ENCODE data around the gene SPATA33.
"Not testable (repeated sequence)": the region's sequence is repeated elsewhere in the genome, so short reads cannot be mapped to it uniquely, and the experiment has no call there.

Gene SPATA33

GRCh38 chr16:89670496-89671431, 13.1 kb downstream of the SPATA33 start:
- Histone ChIP-seq H3K4me1 (ENCODE audit: insufficient read depth, low read length) (peaks cover 17% of the 10 kb centered on the region), H3K9me3 (ENCODE audit: insufficient read depth, low read length, severe bottlenecking) (no peaks in the 10 kb centered on the region), H3K36me3 (ENCODE audit: insufficient read depth, low read length) (no peaks in the 10 kb centered on the region), H3K79me2 (ENCODE audit: insufficient read depth, low read length) (no peaks in the 10 kb centered on the region), H3K4me3 (ENCODE audit: low read depth in 1 of 2, low read length in 2 of 2) (no peak overlapping the region), H4K20me1 (ENCODE audit: insufficient read depth, low read length) (no peaks in the 10 kb centered on the region), H2AFZ (ENCODE audit: low read depth, low read length) (no peak overlapping the region), H3K4me2 (ENCODE audit: insufficient read depth, low read length) (no peak overlapping the region), H3K27me3 (ENCODE audit: insufficient read depth, low read length, poor library complexity) (no peaks in the 10 kb centered on the region), H3K27ac (ENCODE audit: low read length) (no peak overlapping the region), H3K9ac (ENCODE audit: low read depth, low read length) (no peak overlapping the region)
- ATAC-seq (ENCODE audit: insufficient read depth, low read depth) = no peak
- no peak for TF ChIP-seq EZH2 (IDR thresholded peaks at IDR 0.05; ENCODE audit: borderline replicate concordance, low read depth, low read length, severe bottlenecking)
- no peak for DNase-seq

GRCh38 chr16:89671565-89671964, 13.9 kb downstream of the SPATA33 start:
- not testable (repeated sequence) for H3K4me2 ChIP-seq (ENCODE audit: insufficient read depth, low read length); H3K4me3 ChIP-seq (ENCODE audit: low read depth in 1 of 2, low read length in 2 of 2); H3K9ac ChIP-seq (ENCODE audit: low read depth, low read length); H2AFZ ChIP-seq (ENCODE audit: low read depth, low read length); H3K79me2 ChIP-seq (ENCODE audit: insufficient read depth, low read length); H3K27me3 ChIP-seq (ENCODE audit: insufficient read depth, low read length, poor library complexity); H3K27ac ChIP-seq (ENCODE audit: low read length); H4K20me1 ChIP-seq (ENCODE audit: insufficient read depth, low read length); H3K36me3 ChIP-seq (ENCODE audit: insufficient read depth, low read length); ATAC-seq (ENCODE audit: insufficient read depth, low read depth); DNase-seq; H3K9me3 ChIP-seq (ENCODE audit: insufficient read depth, low read length, severe bottlenecking)
- peaks cover 17% of the 10 kb centered on the region for H3K4me1 ChIP-seq (ENCODE audit: insufficient read depth, low read length)

- Histone ChIP-seq H2AFZ (ENCODE audit: low read depth, low read length) (no peak overlapping the region), H3K4me2 (ENCODE audit: insufficient read depth, low read length) (no peak overlapping the region), H3K27me3 (ENCODE audit: insufficient read depth, low read length, poor library complexity) (no peaks in the 10 kb centered on the region), H3K36me3 (ENCODE audit: insufficient read depth, low read length) (no peaks in the 10 kb centered on the region), H3K4me3 (ENCODE audit: low read depth in 1 of 2, low read length in 2 of 2) (no peak overlapping the region), H3K4me1 (ENCODE audit: insufficient read depth, low read length) (peaks cover 17% of the 10 kb centered on the region), H3K9me3 (ENCODE audit: insufficient read depth, low read length, severe bottlenecking) (no peaks in the 10 kb centered on the region), H3K9ac (ENCODE audit: low read depth, low read length) (no peak overlapping the region), H3K27ac (ENCODE audit: low read length) (no peak overlapping the region), H4K20me1 (ENCODE audit: insufficient read depth, low read length) (no peaks in the 10 kb centered on the region), H3K79me2 (ENCODE audit: insufficient read depth, low read length) (no peaks in the 10 kb centered on the region)
- ATAC-seq (ENCODE audit: insufficient read depth, low read depth) = no peak
- no peak for TF ChIP-seq EZH2 (IDR thresholded peaks at IDR 0.05; ENCODE audit: borderline replicate concordance, low read depth, low read length, severe bottlenecking)
- no peak for TF ChIP-seq CTCF (IDR thresholded peaks at IDR 0.05; ENCODE audit: borderline replicate concordance, extremely low read depth, low read length, poor library complexity, severe bottlenecking)
- no peak for DNase-seq
Observed at GRCh38 chr16:89672177-89672941, 14.7 kb downstream of the SPATA33 start.

GRCh38 chr16:89678258-89678657, 20.6 kb downstream of the SPATA33 start:
- ATAC-seq (ENCODE audit: insufficient read depth, low read depth) = no peak
- Histone ChIP-seq H3K27me3 (ENCODE audit: insufficient read depth, low read length, poor library complexity) (no peaks in the 10 kb centered on the region), H3K4me1 (ENCODE audit: insufficient read depth, low read length) (no peaks in the 10 kb centered on the region)

More at GRCh38 chr16:89678258-89678657, 20.6 kb downstream of the SPATA33 start:
- H3K27ac ChIP-seq (ENCODE audit: low read length) = no peak overlapping the region
- H3K9ac ChIP-seq (ENCODE audit: low read depth, low read length) = no peak overlapping the region
- H3K9me3 ChIP-seq (ENCODE audit: insufficient read depth, low read length, severe bottlenecking) = peaks cover 14% of the 10 kb centered on the region
- H3K4me2 ChIP-seq (ENCODE audit: insufficient read depth, low read length) = no peak overlapping the region
- H3K79me2 ChIP-seq (ENCODE audit: insufficient read depth, low read length) = no peaks in the 10 kb centered on the region
- DNase-seq = no peak
- no peak overlapping the region for H2AFZ ChIP-seq (ENCODE audit: low read depth, low read length)
- H3K4me3 ChIP-seq (ENCODE audit: low read depth in 1 of 2, low read length in 2 of 2) = no peak overlapping the region
- no peaks in the 10 kb centered on the region for H3K36me3 ChIP-seq (ENCODE audit: insufficient read depth, low read length)
- no peak for TF ChIP-seq CTCF (IDR thresholded peaks at IDR 0.05; ENCODE audit: borderline replicate concordance, extremely low read depth, low read length, poor library complexity, severe bottlenecking)
- no peak for TF ChIP-seq EZH2 (IDR thresholded peaks at IDR 0.05; ENCODE audit: borderline replicate concordance, low read depth, low read length, severe bottlenecking)
- H4K20me1 ChIP-seq (ENCODE audit: insufficient read depth, low read length) = no peaks in the 10 kb centered on the region

All from DND-41 (cell line).